ENCODE measurements around the gene PHF13.
A peak's percentile ranks its signal among the peaks of the same experiment; 100 is the strongest.

The PHF13 gene

GRCh38 chr1:6613361-6614018 is at the start of gene PHF13:
Gene PHF13 (plus strand): TSS chr1:6613731. CDS start chr1:6614067, 336 bp downstream.
- peak; percentile 98 for DNase-seq

- no peak for DNase-seq
Observed at GRCh38 chr1:6569033-6569432, 44.5 kb upstream of the PHF13 start.

GRCh38 chr1:6570100-6570499 is 43.4 kb upstream of the PHF13 start:
- DNase-seq: no peak

- DNase-seq: no peak
Observed at GRCh38 chr1:6570987-6571386, 42.5 kb upstream of the PHF13 start.

GRCh38 chr1:6572653-6573383 is 40.7 kb upstream of the PHF13 start:
- DNase-seq: no peak

GRCh38 chr1:6574025-6574620 is 39.4 kb upstream of the PHF13 start:
- no peak for DNase-seq

GRCh38 chr1:6574818-6575217 is 38.7 kb upstream of the PHF13 start:
- no peak for DNase-seq

GRCh38 chr1:6577831-6578525 is 35.6 kb upstream of the PHF13 start:
- DNase-seq: no peak

GRCh38 chr1:6578624-6579373 is 34.7 kb upstream of the PHF13 start:
- DNase-seq: no peak

- DNase-seq: peak; percentile 96
Observed at GRCh38 chr1:6579374-6580118, 34.0 kb upstream of the PHF13 start, which contains the start of gene ZBTB48. Gene ZBTB48 (plus strand): TSS chr1:6579994. CDS start chr1:6580610, 616 bp downstream.

GRCh38 chr1:6580119-6580592 is 33.4 kb upstream of the PHF13 start:
- DNase-seq: no peak

- DNase-seq: no peak
Observed at GRCh38 chr1:6580593-6581409, 32.7 kb upstream of the PHF13 start.

GRCh38 chr1:6581561-6582305 is 31.8 kb upstream of the PHF13 start:
- peak; percentile 46 for DNase-seq

GRCh38 chr1:6582370-6582769 is 31.2 kb upstream of the PHF13 start:
- no peak for DNase-seq

- no peak for DNase-seq
Observed at GRCh38 chr1:6584126-6585080, 29.1 kb upstream of the PHF13 start.

- DNase-seq: no peak
Observed at GRCh38 chr1:6585081-6585722, 28.3 kb upstream of the PHF13 start.

- DNase-seq: no peak
Observed at GRCh38 chr1:6585841-6586240, 27.7 kb upstream of the PHF13 start.

- DNase-seq: no peak
Observed at GRCh38 chr1:6586404-6586816, 27.1 kb upstream of the PHF13 start.

Data from DMS153 (cell line).